Activated naive CD4-positive, alpha-beta T cell treated with anti-CD3 and anti-CD28 coated beads, Interleukin-2, amount 10 ng/mL, durations not matched to agents 7 days and 5 days (primary cell): ENCODE results near the gene NDUFAF4.

Source experiments
- CTCF ChIA-PET: fragments of 350-600 bp; sonication (Branson Sonifier 250); formaldehyde crosslinking; loops from one replicate; lab custom pipeline; 2021; ENCODE audit warnings: antibody characterized with exemption; lab: Charles Lee
- DNase-seq: peaks from one replicate; pipeline ENCODE4 v3.0.0-alpha.2; 2020
- H3K27ac Mint-ChIP-seq: one replicate; pipeline ENCODE4 v1.8.0; 2021; ENCODE audit warnings: mild to moderate bottlenecking, moderate library complexity, mixed read lengths
- H3K27me3 Mint-ChIP-seq: one replicate; pipeline ENCODE4 v1.8.0; 2021; ENCODE audit warnings: mild to moderate bottlenecking, mixed read lengths
- H3K36me3 Mint-ChIP-seq: one replicate; pipeline ENCODE4 v1.8.0; 2021; ENCODE audit warnings: mixed read lengths
- H3K4me1 Mint-ChIP-seq: one replicate; pipeline ENCODE4 v1.8.0; 2021; ENCODE audit warnings: mixed read lengths
- H3K4me3 Mint-ChIP-seq: one replicate; pipeline ENCODE4 v1.8.0; 2021; ENCODE audit warnings: mild to moderate bottlenecking, moderate library complexity, mixed read lengths
- H3K9me3 Mint-ChIP-seq: one replicate; pipeline ENCODE4 v1.8.0; 2021; ENCODE audit warnings: mixed read lengths

Gene NDUFAF4

GRCh38 chr6:96897396-96898240 is at the start of gene NDUFAF4:
Gene NDUFAF4, minus strand, starts transcription at chr6:96897891. Its CDS starts 90 bp downstream, at chr6:96897801.
- H3K9me3 Mint-ChIP-seq = no peaks in the 10 kb centered on the region
- peak; percentile 96 for DNase-seq
- CTCF ChIA-PET = interaction anchor here (0.8 to 3.5 kb wide), 11 partner anchors 8 to 270 kb away, joined by 3 to 36 read pairs (median 4); partner anchors contain the start of gene GPR63
- H3K36me3 Mint-ChIP-seq = peaks cover 10% of the 10 kb centered on the region
- peaks cover 33% of the 10 kb centered on the region for H3K4me1 Mint-ChIP-seq
- H3K4me3 Mint-ChIP-seq = peak within 1 kb of the TSS; percentile 92
- H3K27me3 Mint-ChIP-seq = peaks cover 3% of the 10 kb centered on the region
- peak within 1 kb of the TSS; percentile 88 for H3K27ac Mint-ChIP-seq

GRCh38 chr6:96947055-96947454 is 49.4 kb upstream of the NDUFAF4 start:
- Mint-ChIP-seq H3K27me3 (no peaks in the 10 kb centered on the region), H3K27ac (no peak overlapping the region), H3K36me3 (peaks cover 2% of the 10 kb centered on the region), H3K4me3 (no peak overlapping the region), H3K4me1 (peaks cover 6% of the 10 kb centered on the region), H3K9me3 (no peaks in the 10 kb centered on the region)
- CTCF ChIA-PET = interaction anchor here (0.6 kb wide), 1 partner anchor 40 kb away, joined by 3 read pairs; no protein-coding TSS in a partner anchor
- DNase-seq = no peak

GRCh38 chr6:96943555-96944215 is 46.0 kb upstream of the NDUFAF4 start:
- H3K27ac Mint-ChIP-seq = no peak overlapping the region
- H3K27me3 Mint-ChIP-seq = no peaks in the 10 kb centered on the region
- no peak for DNase-seq
- no peaks in the 10 kb centered on the region for H3K9me3 Mint-ChIP-seq
- H3K4me3 Mint-ChIP-seq = no peak overlapping the region
- CTCF ChIA-PET = no interaction called here
- peaks cover 2% of the 10 kb centered on the region for H3K36me3 Mint-ChIP-seq
- peaks cover 6% of the 10 kb centered on the region for H3K4me1 Mint-ChIP-seq

- Mint-ChIP-seq H3K36me3 (no peaks in the 10 kb centered on the region), H3K4me3 (no peak overlapping the region), H3K27me3 (no peaks in the 10 kb centered on the region), H3K27ac (no peak overlapping the region), H3K9me3 (no peaks in the 10 kb centered on the region), H3K4me1 (peaks cover 6% of the 10 kb centered on the region)
- DNase-seq = no peak
- CTCF ChIA-PET = no interaction called here
These were observed 45.0 kb upstream of the NDUFAF4 start for GRCh38 chr6:96942676-96943075.

GRCh38 chr6:96940322-96940721 is 42.6 kb upstream of the NDUFAF4 start:
- Mint-ChIP-seq H3K27ac (no peak overlapping the region), H3K9me3 (no peaks in the 10 kb centered on the region), H3K4me3 (no peak overlapping the region), H3K4me1 (no peaks in the 10 kb centered on the region), H3K27me3 (no peaks in the 10 kb centered on the region), H3K36me3 (no peaks in the 10 kb centered on the region)
- DNase-seq = no peak
- CTCF ChIA-PET = no interaction called here

- no peak for DNase-seq
- no peak overlapping the region for H3K27ac Mint-ChIP-seq
- H3K9me3 Mint-ChIP-seq = no peaks in the 10 kb centered on the region
- H3K4me3 Mint-ChIP-seq = no peak overlapping the region
- CTCF ChIA-PET = no interaction called here
- H3K27me3 Mint-ChIP-seq = no peaks in the 10 kb centered on the region
- H3K4me1 Mint-ChIP-seq = no peaks in the 10 kb centered on the region
- no peaks in the 10 kb centered on the region for H3K36me3 Mint-ChIP-seq
These were observed 41.5 kb upstream of the NDUFAF4 start for GRCh38 chr6:96939007-96939805.

GRCh38 chr6:96934087-96934486 is 36.4 kb upstream of the NDUFAF4 start:
- H3K4me3 Mint-ChIP-seq = no peak overlapping the region
- H3K9me3 Mint-ChIP-seq = no peaks in the 10 kb centered on the region
- H3K36me3 Mint-ChIP-seq = no peaks in the 10 kb centered on the region
- H3K27ac Mint-ChIP-seq = no peak overlapping the region
- CTCF ChIA-PET = no interaction called here
- no peaks in the 10 kb centered on the region for H3K27me3 Mint-ChIP-seq
- no peak for DNase-seq
- H3K4me1 Mint-ChIP-seq = no peaks in the 10 kb centered on the region

GRCh38 chr6:96931198-96931597 is 33.5 kb upstream of the NDUFAF4 start:
- Mint-ChIP-seq H3K27ac (no peak overlapping the region), H3K36me3 (peaks cover 2% of the 10 kb centered on the region), H3K9me3 (no peaks in the 10 kb centered on the region), H3K4me1 (peaks cover 4% of the 10 kb centered on the region), H3K4me3 (no peak overlapping the region), H3K27me3 (peaks cover 5% of the 10 kb centered on the region)
- no peak for DNase-seq
- CTCF ChIA-PET = no interaction called here

GRCh38 chr6:96929741-96930140 is 32.0 kb upstream of the NDUFAF4 start:
- no peaks in the 10 kb centered on the region for H3K9me3 Mint-ChIP-seq
- no peak overlapping the region for H3K27ac Mint-ChIP-seq
- CTCF ChIA-PET = no interaction called here

GRCh38 chr6:96927660-96928059 is 30.0 kb upstream of the NDUFAF4 start:
- DNase-seq = no peak
- CTCF ChIA-PET = interaction anchor here (2.0 kb wide), 1 partner anchor 28 kb away, joined by 4 read pairs; no protein-coding TSS in a partner anchor
- Mint-ChIP-seq H3K27ac (no peak overlapping the region), H3K36me3 (peaks cover 2% of the 10 kb centered on the region), H3K4me3 (no peak overlapping the region), H3K27me3 (peaks cover 10% of the 10 kb centered on the region), H3K4me1 (peaks cover 22% of the 10 kb centered on the region), H3K9me3 (no peaks in the 10 kb centered on the region)

More at GRCh38 chr6:96929741-96930140, 32.0 kb upstream of the NDUFAF4 start:
- Mint-ChIP-seq H3K4me1 (peaks cover 14% of the 10 kb centered on the region), H3K27me3 (peaks cover 8% of the 10 kb centered on the region), H3K4me3 (no peak overlapping the region), H3K36me3 (peaks cover 2% of the 10 kb centered on the region)
- no peak for DNase-seq

- CTCF ChIA-PET = no interaction called here
- no peak for DNase-seq
- Mint-ChIP-seq H3K4me1 (peaks cover 32% of the 10 kb centered on the region), H3K27ac (no peak overlapping the region), H3K36me3 (peaks cover 2% of the 10 kb centered on the region), H3K27me3 (peaks cover 10% of the 10 kb centered on the region), H3K4me3 (peak overlapping the region; percentile 92), H3K9me3 (no peaks in the 10 kb centered on the region)
These were observed 28.7 kb upstream of the NDUFAF4 start for GRCh38 chr6:96926425-96926824.

GRCh38 chr6:96925290-96925687 is 27.6 kb upstream of the NDUFAF4 start:
- Mint-ChIP-seq H3K9me3 (no peaks in the 10 kb centered on the region), H3K4me3 (peak overlapping the region; percentile 92), H3K36me3 (peaks cover 2% of the 10 kb centered on the region), H3K27ac (peak overlapping the region; percentile 91), H3K27me3 (peaks cover 10% of the 10 kb centered on the region), H3K4me1 (peaks cover 37% of the 10 kb centered on the region)
- CTCF ChIA-PET = no interaction called here
- no peak for DNase-seq

GRCh38 chr6:96923871-96924493 is 26.3 kb upstream of the NDUFAF4 start:
- Mint-ChIP-seq H3K36me3 (peaks cover 2% of the 10 kb centered on the region), H3K4me1 (peaks cover 37% of the 10 kb centered on the region), H3K27me3 (peaks cover 10% of the 10 kb centered on the region), H3K4me3 (peak overlapping the region; percentile 92), H3K9me3 (no peaks in the 10 kb centered on the region), H3K27ac (peak overlapping the region; percentile 89)
- no peak for DNase-seq
- CTCF ChIA-PET = no interaction called here
